ENCODE measurements around the gene IL2RA. TPM values are rescaled to one million over a fixed set of nuclear protein-coding genes. Genes with fewer than 3 reads are reported as not detected.

The IL2RA gene
- polyA plus RNA-seq, 1 donor (not counting 4 experiments of a cell fraction or from before 2014, with no cell fraction given): not detected

GRCh38 chr10:5996696-5997095 lies 65.5 kb downstream of the IL2RA start:
- Histone ChIP-seq H2AFZ (ENCODE audit: control insufficient read depth, low read length) (no peak overlapping the region), H4K20me1 (ENCODE audit: control insufficient read depth, extremely low read depth, insufficient read depth, low read length) (no peaks in the 10 kb centered on the region), H3K79me2 (ENCODE audit: control insufficient read depth, insufficient read depth, low read length) (no peaks in the 10 kb centered on the region), H3K27me3 (ENCODE audit: control insufficient read depth, extremely low read depth, insufficient read depth, low read length) (peaks cover 19% of the 10 kb centered on the region), H3K9me1 (ENCODE audit: control insufficient read depth, extremely low read depth, insufficient read depth, low read length) (no peaks in the 10 kb centered on the region), H3K4me1 (ENCODE audit: control insufficient read depth, extremely low read depth, insufficient read depth, low read length) (no peaks in the 10 kb centered on the region), H3K9ac (ENCODE audit: control insufficient read depth, extremely low read depth, insufficient read depth, low read length) (no peak overlapping the region), H3K27ac (ENCODE audit: control insufficient read depth, insufficient read depth, low read length) (no peak overlapping the region), H3K9me3 (ENCODE audit: control insufficient read depth, low read depth, low read length) (no peaks in the 10 kb centered on the region), H3K36me3 (ENCODE audit: control insufficient read depth in 2 of 2, extremely low read depth in 1 of 2, insufficient read depth in 2 of 2, low read length in 2 of 2) (no peaks in the 10 kb centered on the region), H3K4me2 (ENCODE audit: control insufficient read depth, extremely low read depth, insufficient read depth, low read depth, low read length) (no peak overlapping the region), H3K4me3 (ENCODE audit: control insufficient read depth in 2 of 3, extremely low read depth in 1 of 3, insufficient read depth in 2 of 3, low read depth in 1 of 3, low read length in 3 of 3) (no peak overlapping the region)
- FAIRE-seq (no peak), DNase-seq (ENCODE audit: low read depth, low spot score) (no peak)
- TF ChIP-seq CTCF (optimal IDR thresholded peaks at IDR 0.05 in 1 of 3, IDR thresholded peaks at IDR 0.05 in 1 of 3, conservative IDR thresholded peaks at IDR 0.05 in 1 of 3; ENCODE audit: extremely low read depth in 1 of 3, insufficient read depth in 2 of 3, low read length in 3 of 3) (no peak), EZH2 (IDR thresholded peaks at IDR 0.05; ENCODE audit: low read length) (no peak)
- dilution Hi-C loops (cut with MboI; ENCODE audit: extremely low pct_ligation_motif_present, low sequenced_read_pairs): no loop called here

- no peaks in the 10 kb centered on the region for H3K9me3 ChIP-seq (ENCODE audit: control insufficient read depth, low read depth, low read length)
- no peak overlapping the region for H3K4me3 ChIP-seq (ENCODE audit: control insufficient read depth in 2 of 3, extremely low read depth in 1 of 3, insufficient read depth in 2 of 3, low read depth in 1 of 3, low read length in 3 of 3)
- H3K4me1 ChIP-seq (ENCODE audit: control insufficient read depth, extremely low read depth, insufficient read depth, low read length): no peaks in the 10 kb centered on the region
- H4K20me1 ChIP-seq (ENCODE audit: control insufficient read depth, extremely low read depth, insufficient read depth, low read length): no peaks in the 10 kb centered on the region
- no peaks in the 10 kb centered on the region for H3K79me2 ChIP-seq (ENCODE audit: control insufficient read depth, insufficient read depth, low read length)
- no peak overlapping the region for H3K9ac ChIP-seq (ENCODE audit: control insufficient read depth, extremely low read depth, insufficient read depth, low read length)
- TF ChIP-seq CTCF (optimal IDR thresholded peaks at IDR 0.05 in 1 of 3, IDR thresholded peaks at IDR 0.05 in 1 of 3, conservative IDR thresholded peaks at IDR 0.05 in 1 of 3; ENCODE audit: extremely low read depth in 1 of 3, insufficient read depth in 2 of 3, low read length in 3 of 3) (no peak), EZH2 (IDR thresholded peaks at IDR 0.05; ENCODE audit: low read length) (no peak)
- H2AFZ ChIP-seq (ENCODE audit: control insufficient read depth, low read length): no peak overlapping the region
- H3K9me1 ChIP-seq (ENCODE audit: control insufficient read depth, extremely low read depth, insufficient read depth, low read length): no peaks in the 10 kb centered on the region
- H3K27ac ChIP-seq (ENCODE audit: control insufficient read depth, insufficient read depth, low read length): no peak overlapping the region
- FAIRE-seq (no peak), DNase-seq (ENCODE audit: low read depth, low spot score) (no peak)
- no peak overlapping the region for H3K4me2 ChIP-seq (ENCODE audit: control insufficient read depth, extremely low read depth, insufficient read depth, low read depth, low read length)
- dilution Hi-C loops (cut with MboI; ENCODE audit: extremely low pct_ligation_motif_present, low sequenced_read_pairs): no loop called here
- no peaks in the 10 kb centered on the region for H3K36me3 ChIP-seq (ENCODE audit: control insufficient read depth in 2 of 2, extremely low read depth in 1 of 2, insufficient read depth in 2 of 2, low read length in 2 of 2)
- H3K27me3 ChIP-seq (ENCODE audit: control insufficient read depth, extremely low read depth, insufficient read depth, low read length): no peaks in the 10 kb centered on the region
Measured at GRCh38 chr10:5992398-5992797, 69.8 kb downstream of the IL2RA start.
